GM23338 (cell line): Measurements from ENCODE around the gene RPS21.

Experiments used
- CTCF ChIP-seq, 2 experiments: fragments of 200-600 bp in 1 of 2; sonication (generic) in 1 of 2; conservative IDR thresholded peaks; 2 replicates each; pipeline versions ENCODE4 v1.5.1 to v1.6.1; 2016 to 2017; ENCODE audit warnings: antibody characterized with exemption in 2 of 2, low read depth in 2 of 2, mild to moderate bottlenecking in 2 of 2, moderate library complexity in 1 of 2
- ETS1 ChIP-seq: IDR thresholded peaks from 2 replicates; pipeline ENCODE4 v1.6.1; 2016; ENCODE audit warnings: antibody characterized with exemption
- EZH2 ChIP-seq: fragments of 200-600 bp; sonication (generic); IDR thresholded peaks from one replicate; pipeline ENCODE4 v1.8.0; 2017; ENCODE audit warnings: antibody characterized with exemption, mild to moderate bottlenecking, low read depth; ENCODE audit not compliant: unreplicated experiment
- EZH2phosphoT487 ChIP-seq: fragments of 200-600 bp; sonication (generic); IDR thresholded peaks from one replicate; pipeline ENCODE4 v1.8.1; 2018; ENCODE audit warnings: antibody characterized with exemption; ENCODE audit not compliant: unreplicated experiment
- JUNB ChIP-seq: IDR thresholded peaks from one replicate; pipeline ENCODE4 v1.6.1; 2016; ENCODE audit warnings: antibody characterized with exemption; ENCODE audit not compliant: unreplicated experiment
- POLR2AphosphoS5 ChIP-seq: IDR thresholded peaks from 2 replicates; pipeline ENCODE4 v1.6.1; 2016; ENCODE audit warnings: antibody characterized with exemption, low read depth
- STAT1 ChIP-seq: IDR thresholded peaks from one replicate; pipeline ENCODE4 v1.6.1; 2016; ENCODE audit warnings: antibody characterized with exemption; ENCODE audit not compliant: unreplicated experiment
- ZNF331 ChIP-seq: fragments of 250-450 bp; sonication (Bioruptor Pico); IDR thresholded peaks from 2 replicates; pipeline ENCODE4 v1.5.0; 2020; ENCODE audit warnings: low read depth, mild to moderate bottlenecking, moderate library complexity
- TF ChIP-seq, protein P1 (sequence below): IDR thresholded peaks from one replicate; pipeline ENCODE4 v1.6.1; 2018; ENCODE audit warnings: antibody characterized with exemption; ENCODE audit not compliant: unreplicated experiment

DNA sequence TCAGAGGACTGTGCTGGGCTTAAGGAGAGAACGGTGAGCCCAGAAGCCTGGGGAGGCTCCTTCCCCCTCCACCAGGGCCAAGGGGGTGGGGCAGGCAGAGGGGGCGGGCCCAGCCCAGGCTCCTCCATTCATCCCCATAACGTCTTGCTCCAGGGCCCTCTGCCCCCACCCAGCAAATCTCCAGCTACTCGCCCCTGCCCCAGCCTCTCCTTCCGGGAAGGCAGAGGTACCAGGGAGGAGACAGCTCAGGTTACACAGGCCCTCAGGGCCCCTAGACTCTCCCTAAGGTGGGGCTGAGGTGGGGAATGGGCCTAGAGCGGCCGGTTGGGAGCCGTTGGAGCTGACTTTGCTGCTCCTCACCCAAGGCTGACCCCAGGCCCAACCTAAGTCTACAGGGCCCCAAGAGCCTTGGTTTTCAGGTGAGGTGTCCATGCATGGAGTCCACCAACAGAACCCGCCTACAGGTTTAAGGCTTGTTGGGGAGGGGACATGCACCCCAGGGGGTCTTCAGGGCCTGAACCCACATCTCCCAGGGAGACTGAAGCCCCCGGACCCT lies 21.0 kb upstream of the RPS21 start:
- TF ChIP-seq CTCF (conservative IDR thresholded peaks at IDR 0.05; ENCODE audit: low read depth in 2 of 2): no peak
- no peak for TF ChIP-seq ETS1
- TF ChIP-seq POLR2AphosphoS5: no peak
- TF ChIP-seq, protein P1, sequence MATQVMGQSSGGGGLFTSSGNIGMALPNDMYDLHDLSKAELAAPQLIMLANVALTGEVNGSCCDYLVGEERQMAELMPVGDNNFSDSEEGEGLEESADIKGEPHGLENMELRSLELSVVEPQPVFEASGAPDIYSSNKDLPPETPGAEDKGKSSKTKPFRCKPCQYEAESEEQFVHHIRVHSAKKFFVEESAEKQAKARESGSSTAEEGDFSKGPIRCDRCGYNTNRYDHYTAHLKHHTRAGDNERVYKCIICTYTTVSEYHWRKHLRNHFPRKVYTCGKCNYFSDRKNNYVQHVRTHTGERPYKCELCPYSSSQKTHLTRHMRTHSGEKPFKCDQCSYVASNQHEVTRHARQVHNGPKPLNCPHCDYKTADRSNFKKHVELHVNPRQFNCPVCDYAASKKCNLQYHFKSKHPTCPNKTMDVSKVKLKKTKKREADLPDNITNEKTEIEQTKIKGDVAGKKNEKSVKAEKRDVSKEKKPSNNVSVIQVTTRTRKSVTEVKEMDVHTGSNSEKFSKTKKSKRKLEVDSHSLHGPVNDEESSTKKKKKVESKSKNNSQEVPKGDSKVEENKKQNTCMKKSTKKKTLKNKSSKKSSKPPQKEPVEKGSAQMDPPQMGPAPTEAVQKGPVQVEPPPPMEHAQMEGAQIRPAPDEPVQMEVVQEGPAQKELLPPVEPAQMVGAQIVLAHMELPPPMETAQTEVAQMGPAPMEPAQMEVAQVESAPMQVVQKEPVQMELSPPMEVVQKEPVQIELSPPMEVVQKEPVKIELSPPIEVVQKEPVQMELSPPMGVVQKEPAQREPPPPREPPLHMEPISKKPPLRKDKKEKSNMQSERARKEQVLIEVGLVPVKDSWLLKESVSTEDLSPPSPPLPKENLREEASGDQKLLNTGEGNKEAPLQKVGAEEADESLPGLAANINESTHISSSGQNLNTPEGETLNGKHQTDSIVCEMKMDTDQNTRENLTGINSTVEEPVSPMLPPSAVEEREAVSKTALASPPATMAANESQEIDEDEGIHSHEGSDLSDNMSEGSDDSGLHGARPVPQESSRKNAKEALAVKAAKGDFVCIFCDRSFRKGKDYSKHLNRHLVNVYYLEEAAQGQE: no peak
- no peak for TF ChIP-seq EZH2
- TF ChIP-seq EZH2phosphoT487: no peak
- no peak for TF ChIP-seq ZNF331 (CRISPR knock-in tag)
- TF ChIP-seq STAT1: no peak
- no peak for TF ChIP-seq JUNB
